Measurements from ENCODE around the gene MAN2A2. TPM values are rescaled to one million over a fixed set of nuclear protein-coding genes. Genes with fewer than 3 reads are reported as not detected.
A peak's percentile ranks its signal among the peaks of the same experiment; 100 is the strongest.

The MAN2A2 gene
- total RNA-seq, 1 donor from 2014 or later: 133 TPM

DNA sequence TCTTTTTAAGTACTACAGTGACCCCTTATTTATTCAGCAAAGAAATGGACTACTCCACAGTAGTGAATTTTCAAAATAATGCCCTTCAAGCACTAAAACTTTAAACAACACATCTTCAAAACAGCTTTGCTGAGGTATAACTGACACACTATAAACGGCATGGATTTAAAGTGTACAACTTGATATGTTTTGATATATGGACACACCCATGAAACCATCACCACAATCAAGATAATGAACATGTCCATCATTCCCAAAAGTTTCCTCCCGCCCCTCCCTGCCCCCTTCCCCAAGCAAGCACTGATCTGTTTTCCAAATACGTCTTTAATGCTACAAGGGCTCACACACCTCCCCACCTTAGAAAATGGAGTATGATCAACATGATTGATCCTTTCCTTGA lies 36.3 kb upstream of the MAN2A2 start:
- Mint-ChIP-seq H3K4me1 (peaks cover 42% of the 10 kb centered on the region), H3K27me3 (no peaks in the 10 kb centered on the region), H3K4me3 (no peak overlapping the region), H3K27ac (no peak overlapping the region), H3K36me3 (ENCODE audit: low read depth) (peaks cover 3% of the 10 kb centered on the region), H3K9me3 (no peaks in the 10 kb centered on the region)
- no peak for TF ChIP-seq CTCF (IDR thresholded peaks at IDR 0.05)
- ATAC-seq (ENCODE audit: low read depth): no peak
- POLR2A ChIA-PET: no interaction called here
- intact Hi-C loops (cut with micrococcal nuclease): no loop called here
- DNase-seq: no peak
- CTCF ChIA-PET: interaction anchor here (1.2 kb wide), 1 partner anchor 28 kb away, joined by 3 read pairs; no protein-coding TSS in a partner anchor

GRCh38 chr15:90868261-90868689 lies 34.8 kb upstream of the MAN2A2 start, which contains the start of gene FURIN:
Gene FURIN, plus strand, starts transcription at chr15:90868588. Its CDS starts 7,153 bp downstream, at chr15:90875741.
- CTCF ChIA-PET: no interaction called here

DNA sequence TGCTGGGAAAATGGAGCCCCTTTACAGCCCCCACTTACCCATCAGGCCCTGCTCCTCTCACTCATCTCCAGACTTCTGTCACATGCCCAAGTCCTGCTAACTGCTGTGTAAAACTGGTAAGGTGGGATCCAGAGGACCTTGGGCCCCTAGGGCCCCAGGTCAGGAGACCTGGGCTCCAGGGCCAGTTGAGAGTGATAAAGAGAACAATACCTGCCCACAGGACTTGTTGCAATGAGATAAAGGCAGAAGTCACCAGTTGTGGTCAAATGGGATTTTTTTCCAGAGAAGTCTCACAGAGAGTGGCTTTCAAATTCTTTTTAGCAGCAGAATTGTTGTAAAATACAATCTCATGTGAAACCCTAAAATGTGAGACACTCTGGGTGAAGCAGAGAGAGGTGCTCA lies 34.0 kb upstream of the MAN2A2 start:
- CTCF ChIA-PET: no interaction called here
- no peaks in the 10 kb centered on the region for H3K27me3 Mint-ChIP-seq
- no peak for ATAC-seq (ENCODE audit: low read depth)
- H3K27ac Mint-ChIP-seq: peak overlapping the region; percentile 59
- POLR2A ChIA-PET: interaction anchor here (1.1 to 4.6 kb wide), 4 partner anchors 11 to 34 kb away, joined by 3 to 35 read pairs (median 13); partner anchors contain the start of gene MAN2A2
- H3K36me3 Mint-ChIP-seq (ENCODE audit: low read depth): peaks cover 3% of the 10 kb centered on the region
- peaks cover 43% of the 10 kb centered on the region for H3K4me1 Mint-ChIP-seq
- H3K9me3 Mint-ChIP-seq: no peaks in the 10 kb centered on the region
- DNase-seq: no peak
- H3K4me3 Mint-ChIP-seq: peak overlapping the region; percentile 19
- no peak for TF ChIP-seq CTCF (IDR thresholded peaks at IDR 0.05)
- intact Hi-C loops (cut with micrococcal nuclease): loop anchor here (1.0 kb wide), 1 partner anchor 16 kb away; no protein-coding TSS in a partner anchor

More at GRCh38 chr15:90868261-90868689, 34.8 kb upstream of the MAN2A2 start, which contains the start of gene FURIN:
- Mint-ChIP-seq H3K27ac (peak within 1 kb of the TSS; percentile 68), H3K4me3 (peak within 1 kb of the TSS; percentile 19), H3K4me1 (peaks cover 50% of the 10 kb centered on the region), H3K36me3 (ENCODE audit: low read depth) (peaks cover 3% of the 10 kb centered on the region), H3K27me3 (no peaks in the 10 kb centered on the region), H3K9me3 (no peaks in the 10 kb centered on the region)
- POLR2A ChIA-PET: interaction anchor here (0.6 to 4.6 kb wide), 6 partner anchors 10 to 399 kb away, joined by 3 to 20 read pairs (median 4); partner anchors contain the start of gene MAN2A2
- DNase-seq (no peak), ATAC-seq (ENCODE audit: low read depth) (no peak)
- intact Hi-C loops (cut with micrococcal nuclease): no loop called here
- no peak for TF ChIP-seq CTCF (IDR thresholded peaks at IDR 0.05)

- ATAC-seq (ENCODE audit: low read depth) (peak; percentile 47), DNase-seq (no peak)
- POLR2A ChIA-PET: interaction anchor here (1.1 to 4.6 kb wide), 10 partner anchors 15 to 62 kb away, joined by 3 to 35 read pairs (median 6); partner anchors contain the start of genes FES and MAN2A2
- intact Hi-C loops (cut with micrococcal nuclease): loop anchor here (1.0 to 5.0 kb wide), 3 partner anchors 16 to 152 kb away; partner anchors contain the start of gene BLM
- Mint-ChIP-seq H3K4me1 (peaks cover 43% of the 10 kb centered on the region), H3K36me3 (ENCODE audit: low read depth) (peaks cover 3% of the 10 kb centered on the region), H3K27me3 (no peaks in the 10 kb centered on the region), H3K27ac (peak overlapping the region; percentile 59), H3K9me3 (no peaks in the 10 kb centered on the region), H3K4me3 (peak overlapping the region; percentile 90)
- no peak for TF ChIP-seq CTCF (IDR thresholded peaks at IDR 0.05)
- CTCF ChIA-PET: no interaction called here
Measured at GRCh38 chr15:90869601-90870353, 33.3 kb upstream of the MAN2A2 start.
